Fibroblast of skin of right biceps (primary cell): ENCODE measurements around the gene NR3C1.

Source experiments
- DNase-seq: peaks from one replicate; pipeline ENCODE4 v3.0.0-alpha.2; 2013

NR3C1 gene

DNA sequence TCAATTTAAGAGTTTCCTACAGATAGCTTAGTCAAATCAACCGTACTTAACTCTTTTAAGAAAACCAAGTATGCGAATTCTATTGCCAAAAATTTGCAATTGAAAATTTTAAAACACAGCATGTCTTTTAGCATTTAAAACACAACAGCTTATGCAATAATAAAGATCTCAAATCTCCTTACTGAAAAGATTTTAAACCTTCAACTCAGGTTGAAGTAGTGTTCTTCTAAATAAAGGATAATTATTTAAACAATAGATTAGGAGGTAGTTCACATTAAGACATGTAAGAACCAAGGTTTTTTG is 5.5 kb downstream of the NR3C1 start:
- DNase-seq: no peak

DNA sequence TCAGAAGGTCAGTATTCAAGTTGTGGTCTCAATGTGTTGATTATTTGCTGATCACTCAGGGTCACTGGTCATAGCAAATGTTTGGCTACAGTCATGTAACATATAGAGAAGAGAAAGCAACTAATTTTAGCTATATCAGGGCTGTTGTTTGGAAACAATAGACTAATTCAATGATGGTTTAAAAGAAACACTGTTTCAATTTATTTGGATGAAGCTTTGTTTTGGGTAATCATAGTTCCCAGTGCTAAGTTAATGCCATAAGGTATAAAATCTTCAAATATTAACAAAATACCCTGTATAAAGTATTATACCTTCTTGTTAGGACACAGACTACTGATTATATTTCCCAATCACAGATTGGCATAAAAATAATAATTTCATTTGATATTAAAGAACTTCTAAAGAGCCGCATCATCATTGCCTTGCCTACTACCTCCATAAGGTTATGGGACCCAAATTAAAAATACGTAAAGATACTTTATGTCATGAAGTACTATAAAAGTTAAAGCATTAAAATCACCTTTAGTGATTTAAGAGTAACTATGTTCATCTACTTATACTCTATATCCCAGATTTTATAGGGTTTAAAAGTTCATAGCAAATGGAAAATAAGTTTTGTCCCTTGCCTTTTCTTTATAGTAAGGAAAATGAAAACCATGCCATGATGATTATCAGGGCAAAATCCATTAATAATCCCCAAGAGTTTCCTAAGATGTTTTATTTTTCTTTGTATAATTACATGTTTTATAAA is 6.0 kb downstream of the NR3C1 start:
- DNase-seq: no peak

DNA sequence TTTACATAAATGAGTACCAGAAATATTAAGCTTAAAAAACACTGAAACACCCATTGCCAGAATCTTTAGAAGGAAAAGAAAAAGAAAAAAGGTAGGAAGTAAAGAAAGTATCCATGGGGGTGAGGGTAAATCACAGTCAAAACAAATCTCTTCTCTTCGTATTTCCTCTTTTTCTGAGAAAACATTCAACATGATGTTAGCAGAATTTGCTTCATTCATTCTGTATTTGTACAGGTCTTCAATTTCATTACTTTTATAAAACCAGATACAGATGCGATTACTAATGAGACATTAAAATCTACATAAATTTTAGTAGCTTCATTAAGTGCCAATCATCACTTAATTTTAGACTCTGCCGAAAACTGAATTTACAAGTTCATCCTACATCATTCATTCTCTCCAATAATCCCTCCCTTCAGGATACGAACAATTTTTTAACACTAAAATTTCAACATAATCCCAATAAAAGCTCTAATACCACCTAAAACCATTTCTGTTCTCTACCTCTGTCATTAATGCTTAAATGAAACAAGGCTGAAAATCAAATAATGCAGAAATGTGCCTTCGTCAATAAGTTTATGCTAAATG is 7.0 kb downstream of the NR3C1 start:
- DNase-seq: no peak

DNA sequence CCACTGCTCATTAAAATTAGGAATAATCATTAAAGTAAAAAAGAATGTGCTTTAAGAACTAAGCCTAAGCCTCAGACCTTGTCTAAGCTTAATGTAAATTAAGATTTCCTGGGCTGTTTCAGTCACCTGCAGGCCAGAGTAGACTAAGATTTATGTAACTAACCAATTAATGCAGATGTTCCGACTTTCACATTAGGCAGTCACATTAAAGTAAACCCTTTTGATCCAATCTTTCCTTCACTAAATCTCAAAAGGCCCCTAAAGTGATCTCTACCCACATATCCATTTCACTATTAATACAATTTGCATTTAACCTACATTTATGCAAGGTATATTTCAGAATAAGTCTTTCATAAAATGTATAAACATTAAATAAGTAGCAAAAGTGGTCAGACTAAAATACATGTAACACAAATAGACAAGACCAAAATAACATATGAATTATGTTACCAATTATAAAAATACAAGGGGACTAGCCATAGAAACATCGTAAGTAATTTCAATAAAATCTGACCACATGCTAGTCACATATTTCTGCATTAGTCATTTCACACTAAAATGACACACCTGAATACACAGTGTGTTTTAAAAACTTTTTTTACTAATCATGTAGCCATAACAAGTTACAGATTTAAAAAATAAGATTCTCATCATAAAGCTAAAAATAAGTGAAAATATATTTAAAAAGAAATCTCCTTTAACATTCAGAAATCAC is 7.7 kb downstream of the NR3C1 start:
- no peak for DNase-seq

DNA sequence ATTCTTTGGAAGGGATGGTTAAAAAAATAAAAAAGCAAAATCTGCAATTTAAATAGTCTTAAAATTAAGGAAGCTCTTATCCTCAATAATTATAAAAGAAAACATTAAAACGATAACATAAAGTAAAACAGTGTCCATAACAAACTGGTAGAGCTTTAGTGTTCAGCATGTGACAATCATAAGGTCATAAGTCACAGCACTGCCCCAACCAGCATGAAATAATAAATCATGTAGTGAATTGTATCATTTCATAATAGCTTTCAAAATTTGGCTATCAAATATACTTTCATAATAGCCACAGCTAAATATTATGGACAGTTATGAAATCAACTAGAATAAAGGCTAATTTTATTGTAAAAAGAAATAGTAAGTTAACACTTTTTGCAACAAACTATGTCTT is 10.0 kb downstream of the NR3C1 start:
- DNase-seq: no peak

DNA sequence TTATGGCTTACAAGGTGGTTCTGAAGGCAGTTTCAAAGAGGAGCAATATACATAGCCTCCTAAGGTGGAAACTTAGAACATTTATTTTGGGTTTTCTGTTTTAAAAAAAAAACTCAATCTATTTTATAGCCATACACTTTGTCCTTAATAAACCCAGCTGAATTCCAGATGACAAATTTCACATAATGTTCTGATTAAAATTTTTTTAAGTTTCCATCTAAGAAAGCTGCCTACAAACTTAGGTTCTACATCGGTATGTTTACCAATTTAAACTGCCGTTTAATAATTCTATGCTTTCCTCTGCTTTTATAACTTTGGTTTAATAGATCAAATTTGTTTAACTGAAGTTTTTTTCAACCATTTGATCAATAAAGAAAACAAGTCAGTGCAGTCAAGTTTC is 12.5 kb downstream of the NR3C1 start:
- DNase-seq: peak; percentile 32

DNA sequence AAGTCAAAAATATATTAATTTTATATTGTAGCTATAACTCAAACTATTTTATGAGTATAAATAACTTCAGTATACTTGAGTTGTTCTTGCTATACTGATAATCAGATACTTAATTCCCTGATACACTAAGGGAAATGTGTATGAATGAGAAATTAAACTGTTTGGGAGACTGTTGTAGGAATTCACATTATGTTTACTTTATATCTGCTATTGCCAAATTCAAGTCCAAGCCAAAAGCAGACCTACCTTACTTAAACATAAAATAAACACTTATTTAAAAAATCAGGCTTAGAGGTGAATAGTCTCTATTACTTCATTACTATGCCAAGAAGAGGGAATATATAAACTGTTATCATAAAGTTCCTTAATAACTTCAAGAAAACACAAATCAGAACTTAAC is 13.2 kb downstream of the NR3C1 start:
- DNase-seq: no peak

DNA sequence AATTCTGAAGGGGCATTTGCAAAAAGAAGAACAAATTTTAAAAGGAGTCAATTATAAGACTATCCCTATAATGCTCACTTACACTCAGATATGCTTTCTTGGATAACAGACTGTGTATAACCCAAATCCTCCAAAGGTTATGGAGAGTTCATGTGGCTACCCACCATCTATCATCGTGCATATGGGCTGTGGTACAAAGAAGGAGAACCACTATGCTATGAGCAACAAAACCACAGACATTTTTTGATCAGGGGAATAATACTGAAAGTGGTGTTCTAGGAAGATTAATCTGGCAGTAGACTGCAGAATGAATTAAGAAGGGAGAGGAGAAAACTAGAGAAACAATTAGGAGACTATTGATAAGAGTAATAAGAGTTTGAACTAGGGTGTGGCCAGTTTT is 16.8 kb downstream of the NR3C1 start:
- DNase-seq: peak; percentile 87

GRCh38 chr5:143384865-143385657 is 18.4 kb downstream of the NR3C1 start:
- DNase-seq: no peak

DNA sequence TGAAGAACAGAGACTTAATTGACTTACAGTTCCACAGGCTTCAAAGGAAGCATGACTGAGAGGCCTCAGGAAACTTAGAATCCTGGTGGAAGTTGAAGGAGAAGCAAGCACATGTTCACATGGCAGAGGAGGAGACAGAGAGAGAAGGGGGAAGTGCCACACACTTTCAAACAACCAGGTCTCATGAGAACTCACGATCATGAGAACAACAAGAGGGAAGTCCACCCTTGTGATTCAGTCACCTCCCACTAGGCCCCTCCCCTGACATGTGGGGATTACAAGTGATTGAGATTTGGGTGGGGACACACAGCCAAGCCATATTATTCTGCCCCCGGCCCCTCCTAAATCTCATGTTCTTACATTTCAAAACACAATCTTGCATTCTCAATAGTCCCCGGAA is 19.5 kb downstream of the NR3C1 start:
- no peak for DNase-seq

DNA sequence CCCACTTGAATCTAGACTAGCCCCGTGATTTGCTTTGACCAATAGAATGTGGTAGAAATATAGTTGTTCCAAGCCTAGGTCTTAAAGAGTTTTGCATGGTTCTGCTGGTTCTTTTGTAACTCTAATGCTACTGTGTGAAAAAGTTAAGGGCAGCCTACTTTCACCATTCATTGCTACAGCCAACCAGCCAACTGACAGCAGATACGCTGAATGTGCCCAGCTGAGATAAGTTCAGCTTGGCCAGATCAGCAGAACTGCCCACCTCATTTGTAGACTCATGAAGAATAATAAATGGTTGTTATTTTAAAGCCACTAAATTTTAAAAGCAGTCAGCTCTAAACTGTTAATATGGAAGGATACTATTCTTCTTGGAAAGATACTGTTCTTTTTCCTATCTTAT is 23.9 kb downstream of the NR3C1 start:
- no peak for DNase-seq

GRCh38 chr5:143376911-143377813 is 26.3 kb downstream of the NR3C1 start:
- DNase-seq: peak; percentile 79

DNA sequence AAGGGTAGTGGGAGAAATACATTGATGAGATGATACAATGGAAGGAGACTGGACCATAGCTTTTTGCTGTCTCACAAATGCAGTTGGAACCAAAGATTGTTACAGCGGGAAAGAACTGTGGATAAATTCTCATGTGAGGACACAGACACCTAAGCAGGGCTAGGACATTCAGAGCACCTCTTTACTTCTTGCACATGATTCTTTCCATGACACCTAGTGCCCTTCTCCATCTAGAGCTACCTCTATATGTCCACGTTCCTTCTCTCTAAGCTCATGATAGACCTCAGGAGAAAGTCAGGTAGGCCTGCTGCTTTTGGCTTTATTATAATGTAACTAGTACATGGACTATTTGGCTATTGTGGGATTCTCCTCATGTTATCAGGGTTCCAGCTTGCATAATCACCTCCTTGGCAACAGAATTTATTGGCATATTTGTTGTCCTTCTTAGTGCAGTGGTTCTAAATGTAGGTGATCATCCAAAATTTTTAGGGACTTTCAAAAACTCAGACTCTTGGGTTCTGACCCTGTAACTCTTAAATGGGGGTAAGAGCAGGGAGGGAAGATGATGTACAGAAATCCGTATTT is 27.2 kb downstream of the NR3C1 start:
- no peak for DNase-seq

DNA sequence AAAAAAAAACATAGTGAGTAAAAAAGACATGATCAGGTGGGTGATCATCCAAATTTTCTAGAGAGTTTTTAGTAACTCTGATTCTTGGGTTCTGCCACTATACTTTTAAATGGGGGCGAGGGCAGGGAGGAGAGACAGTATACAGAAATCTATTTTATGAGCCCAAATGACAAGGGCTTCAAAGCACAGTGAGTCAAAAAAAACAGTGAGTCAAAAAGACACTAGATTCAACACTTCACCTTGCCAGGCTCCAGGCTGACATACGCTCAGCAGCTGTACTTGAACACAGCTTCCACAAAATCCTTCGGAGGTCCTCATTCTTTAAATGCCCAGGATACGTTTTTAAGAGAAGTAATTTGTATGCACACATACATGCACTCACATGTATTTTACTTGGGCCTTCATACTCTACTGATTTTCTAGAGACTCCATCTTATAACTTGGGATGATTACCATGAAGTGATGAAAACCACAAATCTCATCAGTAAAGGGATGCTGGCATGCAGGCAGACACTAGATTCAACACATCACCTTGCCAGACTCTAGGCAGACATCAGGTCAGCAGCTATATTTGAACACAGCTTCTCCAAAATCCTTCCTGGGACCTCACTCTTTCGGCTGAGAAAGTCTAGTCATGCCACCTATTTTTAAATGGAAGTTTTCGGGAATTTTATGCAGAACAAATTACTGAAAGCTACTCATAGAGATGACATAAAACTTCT is 28.8 kb downstream of the NR3C1 start:
- DNase-seq: peak; percentile 37

DNA sequence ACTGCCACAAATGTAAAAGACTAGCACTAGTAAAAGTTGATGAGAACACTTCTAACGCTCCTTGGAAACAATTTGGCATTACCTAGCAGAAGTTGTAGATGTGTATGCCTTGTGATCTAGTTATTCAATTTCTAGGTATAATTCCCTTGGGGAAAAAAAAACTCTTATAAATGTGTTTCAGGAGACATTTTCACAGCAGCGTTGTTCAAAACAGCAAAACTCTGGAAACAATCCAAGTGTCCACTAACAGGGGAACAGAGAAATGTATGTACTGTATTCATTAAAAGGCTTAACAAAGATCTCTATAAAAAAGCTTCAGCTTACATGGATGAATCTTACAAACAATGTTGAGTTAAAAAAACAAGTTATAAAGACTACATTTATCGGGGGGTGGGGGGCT is 30.4 kb downstream of the NR3C1 start:
- no peak for DNase-seq

- DNase-seq: peak; percentile 29
Observed at GRCh38 chr5:143372187-143372829, 31.2 kb downstream of the NR3C1 start.

- no peak for DNase-seq
Observed at GRCh38 chr5:143370440-143370839, 33.0 kb downstream of the NR3C1 start.

GRCh38 chr5:143364061-143364460 is 39.4 kb downstream of the NR3C1 start:
- no peak for DNase-seq

DNA sequence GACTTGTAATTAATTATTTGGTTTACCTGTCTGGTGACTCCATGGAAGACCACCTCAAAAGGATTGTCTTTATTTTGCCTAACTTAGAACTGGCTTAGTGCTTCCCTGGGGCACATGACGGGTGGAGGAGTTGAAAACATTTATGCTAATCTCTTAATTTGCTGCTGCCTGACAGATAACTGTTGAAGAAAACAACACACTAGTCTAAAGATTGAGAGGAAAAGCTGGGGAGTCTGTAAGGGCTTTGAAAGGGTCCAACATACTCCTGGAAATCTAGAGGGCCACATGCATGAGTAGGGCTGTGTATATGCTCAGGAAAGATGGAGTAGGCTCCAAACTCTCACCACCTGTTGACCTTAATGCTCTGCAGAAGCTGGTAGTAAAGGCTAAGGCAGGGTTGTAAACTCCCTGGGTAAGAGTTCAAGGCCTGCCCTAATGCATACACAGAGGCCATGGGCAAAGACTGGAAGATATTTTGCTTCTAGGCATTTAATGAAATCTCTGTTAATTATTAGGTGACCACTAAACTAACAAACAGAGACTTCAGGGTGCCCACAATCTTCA is 40.7 kb downstream of the NR3C1 start:
- no peak for DNase-seq

GRCh38 chr5:143361438-143361837 is 42.0 kb downstream of the NR3C1 start:
- peak; percentile 8 for DNase-seq

- no peak for DNase-seq
Observed at GRCh38 chr5:143360755-143361154, 42.7 kb downstream of the NR3C1 start.
